ENCODE data around the gene VMP1. TPM values are rescaled to one million over a fixed set of nuclear protein-coding genes. Genes with fewer than 3 reads are reported as not detected.

VMP1 gene
- polyA plus RNA-seq, 2 of the 4 experiments (the other 2 are of a cell fraction) = 395 to 726 TPM

- CTCF ChIA-PET = interaction anchor here (1.0 to 1.9 kb wide), 8 partner anchors 10 to 69 kb away, joined by 3 to 5 read pairs (median 3); no protein-coding TSS in a partner anchor
- Histone ChIP-seq H3K4me3 (no peak overlapping the region), H3K4me1 (peaks cover 52% of the 10 kb centered on the region), H3K27ac (peak overlapping the region; percentile 80 to 81), H3K4me2 (peak overlapping the region; percentile 61), H3K9me3 (no peaks in the 10 kb centered on the region)
- TF ChIP-seq SREBF2 (IDR thresholded peaks at IDR 0.05) (no peak), ZSCAN20 (CRISPR knock-in tag; IDR thresholded peaks at IDR 0.05) (peak; percentile 54; the same call in 1 of the 2 replicates), ESRRA (IDR thresholded peaks at IDR 0.05; ENCODE audit: borderline replicate concordance, low read length) (no peak), NPAS2 (CRISPR knock-in tag; IDR thresholded peaks at IDR 0.05; ENCODE audit: borderline replicate concordance) (no peak)
- ATAC-seq (peak in 1 of 2 experiments; percentile 56; a peak in 3 of 6 replicates), FAIRE-seq (peak; percentile 96), DNase-seq (ENCODE audit: low read depth in 1 of 2, low spot score in 1 of 2) (no peak)
- POLR2A ChIA-PET = interaction anchor here (0.8 to 1.9 kb wide), 2 partner anchors 10 to 14 kb away, joined by 3 to 9 read pairs; no protein-coding TSS in a partner anchor
- WGBS (ENCODE audit: missing lambda C conversion rate) = 5% methylated on average over 3 of the region's 3 CpGs
Measured at GRCh38 chr17:59814685-59815084, 107.2 kb downstream of the VMP1 start.

DNA sequence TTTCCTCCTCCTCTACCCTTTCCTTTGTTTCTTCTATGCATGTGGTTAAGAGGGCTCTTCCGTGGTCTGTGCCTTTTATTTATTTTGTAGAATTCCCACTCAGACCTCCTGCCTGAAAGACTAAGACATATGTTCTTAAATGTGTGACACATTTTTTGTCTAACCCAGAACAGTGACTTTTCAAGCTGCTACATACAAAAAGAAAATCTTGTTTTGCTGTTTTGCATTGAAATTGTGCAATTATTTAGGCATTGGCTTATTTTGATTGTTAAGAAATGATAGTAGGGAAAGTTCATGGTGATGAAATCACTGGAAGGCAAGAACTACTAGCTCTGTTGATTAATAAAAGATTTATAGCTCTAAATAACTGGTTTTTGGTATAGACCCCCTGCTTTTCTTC, 108.5 kb downstream of the VMP1 start:
- ChIA-PET CTCF (interaction anchor here (0.7 to 1.9 kb wide), 5 partner anchors 9 to 1174 kb away, joined by 3 to 5 read pairs (median 3); no protein-coding TSS in a partner anchor), POLR2A (interaction anchor here (0.8 to 1.9 kb wide), 3 partner anchors 13 to 31 kb away, joined by 3 to 9 read pairs (median 3); no protein-coding TSS in a partner anchor)
- Histone ChIP-seq H3K4me1 (peaks cover 40% of the 10 kb centered on the region), H3K9me3 (no peaks in the 10 kb centered on the region), H3K4me2 (no peak overlapping the region), H3K4me3 (no peak overlapping the region), H3K27ac (peak overlapping the region; percentile 80 to 81)
- TF ChIP-seq, protein P1, sequence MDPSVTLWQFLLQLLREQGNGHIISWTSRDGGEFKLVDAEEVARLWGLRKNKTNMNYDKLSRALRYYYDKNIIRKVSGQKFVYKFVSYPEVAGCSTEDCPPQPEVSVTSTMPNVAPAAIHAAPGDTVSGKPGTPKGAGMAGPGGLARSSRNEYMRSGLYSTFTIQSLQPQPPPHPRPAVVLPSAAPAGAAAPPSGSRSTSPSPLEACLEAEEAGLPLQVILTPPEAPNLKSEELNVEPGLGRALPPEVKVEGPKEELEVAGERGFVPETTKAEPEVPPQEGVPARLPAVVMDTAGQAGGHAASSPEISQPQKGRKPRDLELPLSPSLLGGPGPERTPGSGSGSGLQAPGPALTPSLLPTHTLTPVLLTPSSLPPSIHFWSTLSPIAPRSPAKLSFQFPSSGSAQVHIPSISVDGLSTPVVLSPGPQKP (IDR thresholded peaks at IDR 0.05; ENCODE audit: low read depth, low read length) = no peak
- no peak for TF ChIP-seq RAD21 (conservative IDR thresholded peaks at IDR 0.05 in 1 of 2, IDR thresholded peaks at IDR 0.05 in 1 of 2)
- no peak for TF ChIP-seq HOXB5 (CRISPR knock-in tag; IDR thresholded peaks at IDR 0.05)
- TF ChIP-seq POLR2A (IDR thresholded peaks at IDR 0.05; ENCODE audit: low read length) = no peak
- no peak for TF ChIP-seq HEYL (CRISPR knock-in tag; IDR thresholded peaks at IDR 0.05)
- peak; percentile 54; a peak in 2 of 4 replicates for TF ChIP-seq CEBPB (IDR thresholded peaks at IDR 0.05)
- no peak for TF ChIP-seq HMGXB4 (CRISPR knock-in tag; IDR thresholded peaks at IDR 0.05; ENCODE audit: borderline replicate concordance)
- TF ChIP-seq FOSB (CRISPR knock-in tag; IDR thresholded peaks at IDR 0.05) = no peak
- TF ChIP-seq CHD4 (IDR thresholded peaks at IDR 0.05; ENCODE audit: borderline replicate concordance) = no peak
- 65% methylated on average over 1 of the region's 1 CpG for WGBS (ENCODE audit: missing lambda C conversion rate)
- DNase-seq (ENCODE audit: low read depth in 1 of 2, low spot score in 1 of 2) (no peak), ATAC-seq (no peak), FAIRE-seq (peak; percentile 86)

GRCh38 chr17:59825533-59826322, 118.3 kb downstream of the VMP1 start:
- TF ChIP-seq HEYL (CRISPR knock-in tag; IDR thresholded peaks at IDR 0.05) = 0 out of 2 replicates have a peak, but pooled peaks have one; percentile 4
- 0 out of 2 replicates have a peak, but pooled peaks have one; percentile 9 for TF ChIP-seq FOXS1 (CRISPR knock-in tag; IDR thresholded peaks at IDR 0.05)
- TF ChIP-seq, protein P2, sequence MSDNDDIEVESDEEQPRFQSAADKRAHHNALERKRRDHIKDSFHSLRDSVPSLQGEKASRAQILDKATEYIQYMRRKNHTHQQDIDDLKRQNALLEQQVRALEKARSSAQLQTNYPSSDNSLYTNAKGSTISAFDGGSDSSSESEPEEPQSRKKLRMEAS (IDR thresholded peaks at IDR 0.05) = peak; percentile 54; the same call in 1 of the 2 replicates
- TF ChIP-seq HOXB13 (CRISPR knock-in tag; IDR thresholded peaks at IDR 0.05; ENCODE audit: low read depth) = peak; percentile 23; the same call in 1 of the 2 replicates
- TF ChIP-seq MAZ (IDR thresholded peaks at IDR 0.05; ENCODE audit: borderline replicate concordance, low read depth, low read length) = no peak
- no peak for TF ChIP-seq PHF8 (IDR thresholded peaks at IDR 0.05; ENCODE audit: borderline replicate concordance, low read depth)
- 0 out of 2 replicates have a peak, but pooled peaks have one; percentile 46 for TF ChIP-seq TFCP2L1 (CRISPR knock-in tag; IDR thresholded peaks at IDR 0.05)
- TF ChIP-seq FOSL2 (IDR thresholded peaks at IDR 0.05) = no peak
- peak; percentile 27; the same call in 1 of the 2 replicates for TF ChIP-seq FOSL2 (CRISPR knock-in tag; IDR thresholded peaks at IDR 0.05)
- peaks cover 55% of the 10 kb centered on the region for H3K4me1 ChIP-seq
- H3K27ac ChIP-seq = peak overlapping the region; percentile 96 to 97
- H3K9me3 ChIP-seq = no peaks in the 10 kb centered on the region
- WGBS (ENCODE audit: missing lambda C conversion rate) = 38% methylated on average over 5 of the region's 5 CpGs
- ChIA-PET POLR2A (interaction anchor here (9.2 kb wide), 1 partner anchor 16 kb away, joined by 375 read pairs; no protein-coding TSS in a partner anchor), CTCF (interaction anchor here (0.8 to 1.4 kb wide), 5 partner anchors 11 to 71 kb away, joined by 3 to 6 read pairs (median 4); no protein-coding TSS in a partner anchor)
- DNase-seq (ENCODE audit: low read depth in 1 of 2, low spot score in 1 of 2) (peak in 1 of 2 experiments; percentile 67), FAIRE-seq (peak; percentile 54), ATAC-seq (no peak)
- peak overlapping the region; percentile 83 for H3K4me2 ChIP-seq
- H3K4me3 ChIP-seq = no peak overlapping the region
